ENCODE data around the gene PROC. TPM values are rescaled to one million over a fixed set of nuclear protein-coding genes. Genes with fewer than 3 reads are reported as not detected.

The PROC gene
- total RNA-seq, 2 experiments from 2014 or later, result not detected

DNA sequence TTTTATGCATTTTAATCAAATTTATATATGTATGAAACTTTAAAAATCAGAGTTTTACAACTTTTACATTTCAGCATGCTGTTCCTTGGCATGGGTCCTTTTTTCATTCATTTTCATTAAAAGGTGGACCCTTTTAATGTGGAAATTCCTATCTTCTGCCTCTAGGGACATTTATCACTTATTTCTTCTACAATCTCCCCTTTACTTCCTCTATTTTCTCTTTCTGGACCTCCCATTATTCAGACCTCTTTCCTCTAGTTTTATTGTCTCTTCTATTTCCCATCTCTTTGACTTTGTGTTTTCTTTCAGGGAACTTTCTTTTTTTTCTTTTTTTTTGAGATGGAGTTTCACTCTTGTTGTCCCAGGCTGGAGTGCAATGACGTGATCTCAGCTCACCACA lies 5.7 kb downstream of the PROC start:
- H3K9me3 Mint-ChIP-seq, result no peaks in the 10 kb centered on the region
- POLR2A ChIA-PET, result no interaction called here
- TF ChIP-seq, protein P1, sequence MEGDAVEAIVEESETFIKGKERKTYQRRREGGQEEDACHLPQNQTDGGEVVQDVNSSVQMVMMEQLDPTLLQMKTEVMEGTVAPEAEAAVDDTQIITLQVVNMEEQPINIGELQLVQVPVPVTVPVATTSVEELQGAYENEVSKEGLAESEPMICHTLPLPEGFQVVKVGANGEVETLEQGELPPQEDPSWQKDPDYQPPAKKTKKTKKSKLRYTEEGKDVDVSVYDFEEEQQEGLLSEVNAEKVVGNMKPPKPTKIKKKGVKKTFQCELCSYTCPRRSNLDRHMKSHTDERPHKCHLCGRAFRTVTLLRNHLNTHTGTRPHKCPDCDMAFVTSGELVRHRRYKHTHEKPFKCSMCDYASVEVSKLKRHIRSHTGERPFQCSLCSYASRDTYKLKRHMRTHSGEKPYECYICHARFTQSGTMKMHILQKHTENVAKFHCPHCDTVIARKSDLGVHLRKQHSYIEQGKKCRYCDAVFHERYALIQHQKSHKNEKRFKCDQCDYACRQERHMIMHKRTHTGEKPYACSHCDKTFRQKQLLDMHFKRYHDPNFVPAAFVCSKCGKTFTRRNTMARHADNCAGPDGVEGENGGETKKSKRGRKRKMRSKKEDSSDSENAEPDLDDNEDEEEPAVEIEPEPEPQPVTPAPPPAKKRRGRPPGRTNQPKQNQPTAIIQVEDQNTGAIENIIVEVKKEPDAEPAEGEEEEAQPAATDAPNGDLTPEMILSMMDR (IDR thresholded peaks at IDR 0.05), result no peak
- peaks cover 40% of the 10 kb centered on the region for H3K27me3 Mint-ChIP-seq
- H3K36me3 Mint-ChIP-seq (ENCODE audit: low read depth), result no peaks in the 10 kb centered on the region
- intact Hi-C loops (cut with micrococcal nuclease), result no loop called here
- CTCF ChIA-PET, result interaction anchor here (0.8 to 2.4 kb wide), 5 partner anchors 9 to 69 kb away, joined by 3 to 8 read pairs (median 3); no protein-coding TSS in a partner anchor
- H3K27ac Mint-ChIP-seq, result no peak overlapping the region
- DNase-seq (no peak), ATAC-seq (no peak)
- H3K4me1 Mint-ChIP-seq (ENCODE audit: low read depth), result peaks cover 8% of the 10 kb centered on the region
- peak overlapping the region; percentile 1 for H3K4me3 Mint-ChIP-seq

DNA sequence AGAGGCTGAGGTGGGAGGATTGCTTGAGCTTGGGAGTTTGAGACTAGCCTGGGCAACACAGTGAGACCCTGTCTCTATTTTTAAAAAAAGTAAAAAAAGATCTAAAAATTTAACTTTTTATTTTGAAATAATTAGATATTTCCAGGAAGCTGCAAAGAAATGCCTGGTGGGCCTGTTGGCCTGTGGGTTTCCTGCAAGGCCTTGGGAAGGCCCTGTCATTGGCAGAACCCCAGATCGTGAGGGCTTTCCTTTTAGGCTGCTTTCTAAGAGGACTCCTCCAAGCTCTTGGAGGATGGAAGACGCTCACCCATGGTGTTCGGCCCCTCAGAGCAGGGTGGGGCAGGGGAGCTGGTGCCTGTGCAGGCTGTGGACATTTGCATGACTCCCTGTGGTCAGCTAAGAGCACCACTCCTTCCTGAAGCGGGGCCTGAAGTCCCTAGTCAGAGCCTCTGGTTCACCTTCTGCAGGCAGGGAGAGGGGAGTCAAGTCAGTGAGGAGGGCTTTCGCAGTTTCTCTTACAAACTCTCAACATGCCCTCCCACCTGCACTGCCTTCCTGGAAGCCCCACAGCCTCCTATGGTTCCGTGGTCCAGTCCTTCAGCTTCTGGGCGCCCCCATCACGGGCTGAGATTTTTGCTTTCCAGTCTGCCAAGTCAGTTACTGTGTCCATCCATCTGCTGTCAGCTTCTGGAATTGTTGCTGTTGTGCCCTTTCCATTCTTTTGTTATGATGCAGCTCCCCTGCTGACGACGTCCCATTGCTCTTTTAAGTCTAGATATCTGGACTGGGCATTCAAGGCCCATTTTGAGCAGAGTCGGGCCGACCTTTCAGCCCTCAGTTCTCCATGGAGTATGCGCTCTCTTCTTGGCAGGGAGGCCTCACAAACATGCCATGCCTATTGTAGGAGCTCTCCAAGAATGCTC lies 6.6 kb downstream of the PROC start:
- H3K4me3 Mint-ChIP-seq, result no peak overlapping the region
- H3K27me3 Mint-ChIP-seq, result peaks cover 40% of the 10 kb centered on the region
- DNase-seq (no peak), ATAC-seq (no peak)
- TF ChIP-seq, protein P1 (IDR thresholded peaks at IDR 0.05), result no peak
- CTCF ChIA-PET, result interaction anchor here (0.8 to 2.4 kb wide), 6 partner anchors 9 to 70 kb away, joined by 3 to 8 read pairs (median 3); no protein-coding TSS in a partner anchor
- H3K27ac Mint-ChIP-seq, result no peak overlapping the region
- POLR2A ChIA-PET, result interaction anchor here (0.6 kb wide), 1 partner anchor 131 kb away, joined by 3 read pairs; the partner anchor contains the start of gene ERCC3
- no peaks in the 10 kb centered on the region for H3K9me3 Mint-ChIP-seq
- intact Hi-C loops (cut with micrococcal nuclease), result no loop called here
- no peaks in the 10 kb centered on the region for H3K36me3 Mint-ChIP-seq (ENCODE audit: low read depth)
- peaks cover 8% of the 10 kb centered on the region for H3K4me1 Mint-ChIP-seq (ENCODE audit: low read depth)

DNA sequence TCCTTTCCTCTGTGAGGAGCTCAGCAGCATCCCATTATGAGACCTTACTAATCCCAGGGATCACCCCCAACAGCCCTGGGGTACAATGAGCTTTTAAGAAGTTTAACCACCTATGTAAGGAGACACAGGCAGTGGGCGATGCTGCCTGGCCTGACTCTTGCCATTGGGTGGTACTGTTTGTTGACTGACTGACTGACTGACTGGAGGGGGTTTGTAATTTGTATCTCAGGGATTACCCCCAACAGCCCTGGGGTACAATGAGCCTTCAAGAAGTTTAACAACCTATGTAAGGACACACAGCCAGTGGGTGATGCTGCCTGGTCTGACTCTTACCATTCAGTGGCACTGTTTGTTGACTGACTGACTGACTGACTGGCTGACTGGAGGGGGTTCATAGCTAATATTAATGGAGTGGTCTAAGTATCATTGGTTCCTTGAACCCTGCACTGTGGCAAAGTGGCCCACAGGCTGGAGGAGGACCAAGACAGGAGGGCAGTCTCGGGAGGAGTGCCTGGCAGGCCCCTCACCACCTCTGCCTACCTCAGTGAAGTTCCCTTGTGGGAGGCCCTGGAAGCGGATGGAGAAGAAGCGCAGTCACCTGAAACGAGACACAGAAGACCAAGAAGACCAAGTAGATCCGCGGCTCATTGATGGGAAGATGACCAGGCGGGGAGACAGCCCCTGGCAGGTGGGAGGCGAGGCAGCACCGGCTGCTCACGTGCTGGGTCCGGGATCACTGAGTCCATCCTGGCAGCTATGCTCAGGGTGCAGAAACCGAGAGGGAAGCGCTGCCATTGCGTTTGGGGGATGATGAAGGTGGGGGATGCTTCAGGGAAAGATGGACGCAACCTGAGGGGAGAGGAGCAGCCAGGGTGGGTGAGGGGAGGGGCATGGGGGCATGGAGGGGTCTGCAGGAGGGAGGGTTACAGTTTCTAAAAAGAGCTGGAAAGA lies 7.6 kb downstream of the PROC start:
- no peaks in the 10 kb centered on the region for H3K9me3 Mint-ChIP-seq
- CTCF ChIA-PET, result interaction anchor here (1.5 to 2.1 kb wide), 2 partner anchors 10 to 71 kb away, joined by 3 to 5 read pairs; no protein-coding TSS in a partner anchor
- H3K27ac Mint-ChIP-seq, result no peak overlapping the region
- TF ChIP-seq, protein P1 (IDR thresholded peaks at IDR 0.05), result no peak
- ATAC-seq (no peak), DNase-seq (no peak)
- no peaks in the 10 kb centered on the region for H3K36me3 Mint-ChIP-seq (ENCODE audit: low read depth)
- POLR2A ChIA-PET, result no interaction called here
- peaks cover 8% of the 10 kb centered on the region for H3K4me1 Mint-ChIP-seq (ENCODE audit: low read depth)
- no peak overlapping the region for H3K4me3 Mint-ChIP-seq
- intact Hi-C loops (cut with micrococcal nuclease), result no loop called here
- H3K27me3 Mint-ChIP-seq, result peaks cover 38% of the 10 kb centered on the region

DNA sequence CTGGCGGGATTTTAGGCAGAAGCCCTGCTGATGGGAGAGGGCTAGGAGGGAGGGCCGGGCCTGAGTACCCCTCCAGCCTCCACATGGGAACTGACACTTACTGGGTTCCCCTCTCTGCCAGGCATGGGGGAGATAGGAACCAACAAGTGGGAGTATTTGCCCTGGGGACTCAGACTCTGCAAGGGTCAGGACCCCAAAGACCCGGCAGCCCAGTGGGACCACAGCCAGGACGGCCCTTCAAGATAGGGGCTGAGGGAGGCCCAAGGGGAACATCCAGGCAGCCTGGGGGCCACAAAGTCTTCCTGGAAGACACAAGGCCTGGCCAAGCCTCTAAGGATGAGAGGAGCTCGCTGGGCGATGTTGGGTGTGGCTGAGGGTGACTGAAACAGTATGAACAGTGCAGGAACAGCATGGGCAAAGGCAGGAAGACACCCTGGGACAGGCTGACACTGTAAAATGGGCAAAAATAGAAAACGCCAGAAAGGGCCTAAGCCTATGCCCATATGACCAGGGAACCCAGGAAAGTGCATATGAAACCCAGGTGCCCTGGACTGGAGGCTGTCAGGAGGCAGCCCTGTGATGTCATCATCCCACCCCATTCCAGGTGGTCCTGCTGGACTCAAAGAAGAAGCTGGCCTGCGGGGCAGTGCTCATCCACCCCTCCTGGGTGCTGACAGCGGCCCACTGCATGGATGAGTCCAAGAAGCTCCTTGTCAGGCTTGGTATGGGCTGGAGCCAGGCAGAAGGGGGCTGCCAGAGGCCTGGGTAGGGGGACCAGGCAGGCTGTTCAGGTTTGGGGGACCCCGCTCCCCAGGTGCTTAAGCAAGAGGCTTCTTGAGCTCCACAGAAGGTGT lies 8.5 kb downstream of the PROC start:
- H3K27me3 Mint-ChIP-seq, result peaks cover 30% of the 10 kb centered on the region
- DNase-seq (no peak), ATAC-seq (no peak)
- POLR2A ChIA-PET, result no interaction called here
- no peak overlapping the region for H3K4me3 Mint-ChIP-seq
- intact Hi-C loops (cut with micrococcal nuclease), result no loop called here
- no peaks in the 10 kb centered on the region for H3K9me3 Mint-ChIP-seq
- TF ChIP-seq, protein P1 (IDR thresholded peaks at IDR 0.05), result no peak
- H3K27ac Mint-ChIP-seq, result no peak overlapping the region
- CTCF ChIA-PET, result interaction anchor here (1.1 kb wide), 1 partner anchor 53 kb away, joined by 3 read pairs; no protein-coding TSS in a partner anchor
- peaks cover 8% of the 10 kb centered on the region for H3K4me1 Mint-ChIP-seq (ENCODE audit: low read depth)
- H3K36me3 Mint-ChIP-seq (ENCODE audit: low read depth), result no peaks in the 10 kb centered on the region

Data from activated CD8-positive, alpha-beta T cell treated with anti-CD3 and anti-CD28 coated beads for 36 hours (primary cell).